Dermis blood vessel endothelial cell (primary cell): ENCODE measurements around the gene SFRP4. TPM values are rescaled to one million over a fixed set of nuclear protein-coding genes. Genes with fewer than 3 reads are reported as not detected.

ENCODE experiments used
- DNase-seq: peaks from one replicate; pipeline ENCODE4 v3.0.0; 2010
- total RNA-seq: library from RNA; depleted of rRNA; stranded (reverse); fragments of >200 nt; gene quantifications from 2 replicates; pipeline ENCODE4 v1.2.3, GENCODE V29; 2014

SFRP4 gene
- total RNA-seq, 1 donor from 2014 or later: not detected

DNA sequence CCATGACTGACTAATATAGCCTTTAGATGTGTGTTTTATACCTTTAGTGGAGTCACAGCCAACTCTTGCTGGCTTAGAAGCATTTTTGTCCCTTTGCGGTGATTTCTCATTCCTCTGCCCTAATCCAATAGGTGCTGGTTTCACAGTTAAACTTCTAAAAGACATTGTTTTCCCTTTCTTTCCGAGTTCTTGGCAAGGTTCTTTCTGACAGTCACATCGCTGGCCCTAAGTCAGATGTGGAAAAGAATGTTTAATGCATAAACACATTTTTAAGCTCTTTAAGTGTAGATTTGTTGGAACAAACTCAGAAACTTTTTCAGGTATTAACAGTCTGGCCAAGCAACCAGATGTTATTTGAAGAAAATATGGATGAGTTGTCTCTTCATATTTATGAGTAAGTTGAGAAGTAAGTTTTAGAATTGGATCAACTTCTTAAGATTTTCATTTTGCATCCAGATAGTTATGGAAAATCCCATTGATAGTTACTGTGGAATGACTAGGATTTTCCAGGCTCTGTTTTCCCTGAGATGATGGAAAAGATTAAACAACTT is 7.9 kb upstream of the SFRP4 start:
- DNase-seq: no peak

DNA sequence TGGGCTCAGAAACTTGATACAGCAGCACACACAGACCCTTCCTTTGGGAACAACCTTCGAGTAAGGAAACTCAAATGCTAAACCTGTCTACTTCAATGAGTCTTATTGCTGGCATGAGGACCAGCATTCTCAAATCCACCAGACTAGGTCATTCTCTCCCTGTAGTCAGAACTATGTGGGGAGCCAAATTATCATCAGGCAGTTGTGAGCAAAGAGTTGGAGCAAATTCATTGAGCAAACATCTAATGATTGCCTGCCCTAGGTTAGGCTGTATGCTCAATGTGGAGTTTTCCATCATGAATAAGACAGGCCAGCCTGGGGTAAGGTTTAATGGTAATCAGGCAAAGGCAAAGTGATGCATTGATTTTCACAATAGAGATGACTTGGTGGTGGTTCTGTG is 7.4 kb upstream of the SFRP4 start:
- DNase-seq: no peak

DNA sequence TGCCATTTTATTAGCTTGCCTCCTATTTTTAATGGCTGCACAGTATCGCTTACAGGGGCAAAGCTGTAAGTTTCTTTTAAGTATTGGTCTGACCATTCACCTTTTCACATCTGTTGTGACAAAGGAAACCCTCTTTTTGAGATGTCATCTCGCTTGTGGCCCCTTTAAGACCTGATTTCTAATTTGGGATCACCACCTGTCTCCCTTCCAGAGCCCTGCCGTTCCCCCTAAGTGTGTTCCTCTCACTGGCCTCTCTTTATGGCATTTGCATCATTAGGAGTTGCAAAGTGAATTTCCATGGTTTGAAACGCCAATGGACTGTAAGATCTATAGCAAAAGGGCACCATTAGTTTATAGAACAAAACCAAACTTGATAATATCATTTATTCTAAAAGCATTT is 5.3 kb upstream of the SFRP4 start:
- DNase-seq: no peak

DNA sequence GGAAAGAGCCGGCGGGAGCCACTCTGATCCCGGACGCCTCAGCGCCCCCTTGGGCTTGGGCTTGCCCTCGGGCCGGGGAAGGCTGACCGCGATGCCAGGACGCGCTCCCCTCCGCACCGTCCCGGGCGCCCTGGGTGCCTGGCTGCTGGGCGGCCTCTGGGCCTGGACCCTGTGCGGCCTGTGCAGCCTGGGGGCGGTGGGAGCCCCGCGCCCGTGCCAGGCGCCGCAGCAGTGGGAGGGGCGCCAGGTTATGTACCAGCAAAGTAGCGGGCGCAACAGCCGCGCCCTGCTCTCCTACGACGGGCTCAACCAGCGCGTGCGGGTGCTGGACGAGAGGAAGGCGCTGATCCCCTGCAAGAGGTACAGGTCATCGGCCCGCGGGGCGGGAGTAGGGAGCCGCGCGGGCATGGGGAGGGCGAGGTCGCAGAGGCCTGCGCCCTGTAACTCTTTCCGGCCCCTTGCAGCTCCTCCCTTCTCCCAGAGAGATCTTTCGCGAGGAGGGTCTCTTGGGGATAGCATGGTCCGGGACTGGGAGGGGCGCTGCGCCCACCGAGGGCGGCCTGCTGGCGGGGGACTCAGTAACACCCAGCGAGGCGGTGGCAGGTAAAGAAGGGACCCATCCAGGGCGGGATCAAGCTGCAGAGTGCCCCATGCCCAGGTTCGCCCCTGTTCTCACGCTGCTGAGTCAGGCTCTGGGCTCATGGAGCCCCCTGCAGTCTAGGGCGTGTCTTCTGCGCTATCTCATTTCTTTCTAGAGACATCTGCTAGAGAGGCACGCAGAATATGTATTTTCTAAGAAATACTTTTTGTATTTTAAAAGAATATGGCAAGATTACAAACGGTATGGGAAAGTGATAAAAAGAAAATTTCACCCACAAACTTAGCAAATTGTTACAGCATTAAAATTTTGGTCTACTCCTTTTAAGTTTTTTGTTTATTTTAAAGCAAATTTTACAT is 4.5 kb upstream of the SFRP4 start:
- no peak for DNase-seq

- no peak for DNase-seq
These were observed 3.8 kb upstream of the SFRP4 start, which contains the start of gene EPDR1 for GRCh38 chr7:37920305-37920848. TSS of gene EPDR1 (plus strand) at chr7:37920640. CDS start at chr7:37920940, 300 bp downstream.

DNA sequence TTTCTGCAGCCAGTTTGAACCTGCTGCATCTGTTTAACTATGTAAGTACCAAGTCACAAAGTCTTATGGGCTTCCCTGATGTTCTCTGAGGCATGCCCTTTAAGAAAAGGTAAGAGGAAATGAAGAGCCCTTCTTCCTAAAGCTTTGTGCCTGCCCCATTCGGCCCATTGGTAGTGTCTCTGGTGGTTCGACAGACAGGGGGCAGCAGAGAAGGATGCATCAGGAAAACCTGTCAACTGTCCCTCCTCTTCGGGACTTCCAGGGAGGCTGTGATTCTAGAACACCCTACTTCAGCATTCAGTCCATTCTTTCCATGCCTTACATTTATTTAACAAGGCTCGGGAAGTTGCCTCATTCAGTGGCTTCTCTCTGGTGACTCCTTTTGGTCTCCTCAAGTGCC is 1.9 kb upstream of the SFRP4 start:
- no peak for DNase-seq

DNA sequence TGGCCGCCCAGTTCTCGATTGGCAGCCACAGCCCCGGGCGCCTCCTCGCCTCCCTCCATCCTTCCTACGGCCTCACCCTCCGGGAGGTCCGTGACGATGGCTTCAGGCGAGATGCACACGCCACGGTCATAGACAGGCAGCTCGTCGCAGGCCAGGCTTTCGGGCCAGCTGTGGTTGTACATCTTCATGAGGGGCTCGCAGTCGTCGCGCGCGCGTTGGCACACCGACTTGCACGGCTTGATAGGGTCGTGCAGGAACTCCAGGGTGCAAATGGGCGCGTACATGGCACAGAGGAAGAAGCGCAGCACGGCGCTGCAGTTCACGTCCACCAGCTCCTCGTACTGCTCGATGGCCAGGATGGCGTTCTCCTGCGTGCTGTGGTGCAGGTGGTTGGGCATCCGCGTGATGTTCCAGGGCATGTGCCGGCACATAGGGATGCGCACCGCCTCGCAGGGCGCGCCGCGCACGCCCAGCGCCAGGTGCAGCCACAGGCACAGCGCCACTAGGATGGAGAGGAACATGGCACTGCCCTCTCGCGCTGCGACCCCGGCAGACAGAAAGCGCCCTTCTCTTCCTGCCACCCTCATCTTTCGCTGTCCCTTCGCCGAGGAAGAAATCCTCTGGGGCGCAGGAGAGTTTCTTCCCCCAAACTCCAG is 472 bp downstream of the SFRP4 start:
- DNase-seq: no peak

GRCh38 chr7:37915438-37915837 is 1.2 kb downstream of the SFRP4 start:
- DNase-seq: no peak

DNA sequence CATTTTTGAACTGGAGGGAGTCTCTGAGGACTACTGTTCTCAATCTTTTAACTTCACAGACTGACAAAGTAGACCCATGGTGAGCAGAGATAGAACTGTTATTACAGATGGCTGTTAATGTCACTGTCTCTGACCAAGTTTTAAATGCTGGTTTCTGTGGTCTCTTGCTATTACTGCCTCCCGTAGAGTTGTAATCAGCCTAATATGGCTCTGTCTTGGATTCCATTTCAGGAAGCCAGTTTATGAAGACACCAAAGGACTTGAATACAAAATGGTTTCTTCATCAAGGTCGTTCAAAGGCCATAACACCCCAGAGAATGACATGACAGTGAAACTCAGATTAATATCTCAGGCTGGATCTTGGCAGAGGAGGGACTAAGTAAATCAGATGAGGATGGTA is 3.9 kb downstream of the SFRP4 start:
- DNase-seq: no peak

- no peak for DNase-seq
These were observed 8.3 kb downstream of the SFRP4 start for GRCh38 chr7:37908221-37908788.

- DNase-seq: no peak
These were observed 14.6 kb downstream of the SFRP4 start for GRCh38 chr7:37901890-37902524.

- peak; percentile 57 for DNase-seq
These were observed 15.3 kb downstream of the SFRP4 start for GRCh38 chr7:37901236-37901827.

DNA sequence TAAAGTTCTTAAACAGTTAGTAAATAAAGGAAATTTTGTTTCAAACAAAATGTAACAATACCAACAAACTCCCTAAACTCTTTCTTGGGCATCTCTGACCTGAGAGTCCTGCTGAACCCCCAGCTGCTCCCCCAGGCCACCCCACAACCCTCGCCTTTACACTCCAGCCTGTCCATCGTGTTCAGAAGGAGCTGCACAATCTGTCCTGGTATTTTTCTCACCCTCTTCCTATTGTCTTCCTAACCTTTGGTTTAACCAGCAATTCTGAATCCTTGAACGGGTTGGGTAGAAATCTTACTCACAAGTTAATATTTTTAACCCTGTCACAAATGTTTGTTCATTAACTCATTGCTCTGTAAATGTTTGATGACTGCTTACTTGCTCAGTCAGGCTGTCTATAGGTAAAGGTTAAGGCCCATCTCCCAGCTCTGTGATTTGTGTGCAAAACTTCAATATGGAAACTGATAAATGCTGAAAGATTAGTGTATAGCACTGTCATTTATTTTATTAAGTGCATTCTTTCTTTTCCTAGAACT is 16.8 kb downstream of the SFRP4 start:
- DNase-seq: no peak

GRCh38 chr7:37894671-37895070 is 21.9 kb downstream of the SFRP4 start:
- no peak for DNase-seq

GRCh38 chr7:37893359-37893758 is 23.3 kb downstream of the SFRP4 start:
- DNase-seq: no peak

GRCh38 chr7:37882086-37882485 is 34.5 kb downstream of the SFRP4 start:
- DNase-seq: no peak

Other genes starting within 250 kb of the SFRP4 start
- not detected in 2 replicates for gene GPR141, start 233.1 kb downstream of the SFRP4 start, total RNA-seq
- gene NME8, start 68.2 kb downstream of the SFRP4 start, total RNA-seq: not detected in 2 replicates
- gene EPDR1, start 3.8 kb upstream of the SFRP4 start, total RNA-seq: 1.7 and 7.2 TPM in 2 replicates